HCT116 (cell line): ENCODE measurements around the gene FOXP1. TPM values are rescaled to one million over a fixed set of nuclear protein-coding genes. Genes with fewer than 3 reads are reported as not detected.

Experiments used
- ATAC-seq: fragments of 200-7000 bp; cut with Tn5 transposase; 2 replicates; pipeline ENCODE4 v1.9.1; 2020; ENCODE audit warnings: mild to moderate bottlenecking, moderate library complexity
- BruUV-seq: library from RNA; stranded (reverse); fragments of 400-500 nt; replicated peaks from 2 replicates; lab custom pipeline; 2021; lab: Mats Ljungman, UMichigan
- CTCF ChIA-PET: fragments of 300-600 bp; sonication (Branson Sonifier 250); formaldehyde crosslinking; loops from one replicate; lab custom pipeline; 2021; ENCODE audit warnings: antibody characterized with exemption; lab: Charles Lee
- POLR2A ChIA-PET: fragments of 300-600, 350-600 bp; sonication (Branson Sonifier 250); formaldehyde crosslinking; loops from one replicate; lab custom pipeline; 2021; ENCODE audit warnings: antibody characterized with exemption; lab: Charles Lee
- RAD21 ChIA-PET, 2 experiments: fragments of 300-600 bp; sonication (Branson Sonifier 250); formaldehyde crosslinking; loops; one replicate each; lab custom pipeline; 2023; ENCODE audit warnings: low total read pairs in 2 of 2; ENCODE audit not compliant: uncharacterized antibody in 2 of 2, unreplicated experiment in 2 of 2, low non-redundant PET in 1 of 2; lab: Charles Lee
- DNase-seq: peaks from one replicate; pipeline ENCODE4 v3.0.0-alpha.2; 2010; ENCODE audit warnings: low read depth, low spot score
- H2AFZ ChIP-seq: fragments of 200-600 bp; shearing (Covaris generic), sonication (generic); 2 replicates; pipeline ENCODE4 v1.6.1; 2017; ENCODE audit warnings: low read depth, mixed run types, mixed read lengths, antibody characterized with exemption, low read length; ENCODE audit not compliant: poor library complexity, severe bottlenecking
- H3K27ac ChIP-seq: 2 replicates; pipeline ENCODE4 v1.5.1; 2012; ENCODE audit warnings: low read depth, low read length
- H3K27me3 ChIP-seq: fragments of 200-600 bp; sonication (generic); 2 replicates; pipeline ENCODE4 v1.6.1; 2016; ENCODE audit warnings: mixed run types, low read length, mixed read lengths; ENCODE audit not compliant: insufficient read depth
- H3K36me3 ChIP-seq, 2 experiments: fragments of 200-500 bp in 1 of 2; fragments of 200-600 bp in 1 of 2; sonication (Bioruptor generic) in 1 of 2; sonication (generic) in 1 of 2; 2 replicates each; pipeline versions ENCODE4 v1.5.1 to v1.6.1; 2014 to 2016; ENCODE audit warnings: low read length in 2 of 2, inconsistent platforms in 1 of 2, mixed read lengths in 1 of 2, mixed run types in 1 of 2; ENCODE audit not compliant: insufficient read depth in 2 of 2, control insufficient read depth in 1 of 2
- H3K4me1 ChIP-seq, 2 experiments: fragments of 200-600 bp in 1 of 2; sonication (generic) in 1 of 2; 2 replicates each; pipeline versions ENCODE4 v1.5.1 to v1.6.1; 2012 to 2017; ENCODE audit warnings: low read length in 2 of 2, inconsistent platforms in 1 of 2, mild to moderate bottlenecking in 1 of 2, mixed read lengths in 1 of 2, mixed run types in 1 of 2, moderate library complexity in 1 of 2; ENCODE audit not compliant: insufficient read depth in 2 of 2, control insufficient read depth in 1 of 2
- H3K4me2 ChIP-seq: fragments of 200-600 bp; sonication (generic); 2 replicates; pipeline ENCODE4 v1.6.1; 2017; ENCODE audit warnings: mixed run types, low read length, mixed read lengths
- H3K4me3 ChIP-seq, 2 experiments: fragments of 200-600 bp in 1 of 2; sonication (generic) in 1 of 2; replicated peaks in 1 of 2; 2 replicates each; pipeline ENCODE4 v1.5.1; 2011 to 2016; ENCODE audit warnings: low read length in 2 of 2, control low read depth in 1 of 2, low read depth in 1 of 2, mild to moderate bottlenecking in 1 of 2, mixed read lengths in 1 of 2, mixed run types in 1 of 2
- H3K79me2 ChIP-seq: fragments of 200-600 bp; sonication (generic); 2 replicates; pipeline ENCODE4 v1.6.1; 2017; ENCODE audit warnings: mild to moderate bottlenecking, mixed run types, low read length, moderate library complexity, mixed read lengths; ENCODE audit not compliant: insufficient read depth
- H3K9ac ChIP-seq: fragments of 200-600 bp; sonication (generic); 2 replicates; pipeline ENCODE4 v1.6.1; 2016; ENCODE audit warnings: low read length, mixed read lengths
- H3K9me2 ChIP-seq: fragments of 200-600 bp; sonication (generic), shearing (Covaris generic); 2 replicates; pipeline ENCODE4 v1.6.1; 2017; ENCODE audit warnings: mixed run types, mild to moderate bottlenecking, moderate library complexity; ENCODE audit not compliant: insufficient read depth
- H3K9me3 ChIP-seq, 2 experiments: fragments of 200-500 bp in 1 of 2; fragments of 200-600 bp in 1 of 2; sonication (Bioruptor generic) in 1 of 2; sonication (generic) in 1 of 2; 2 replicates each; pipeline ENCODE4 v1.6.1; 2014 to 2017; ENCODE audit warnings: low read length in 2 of 2, mixed read lengths in 2 of 2, inconsistent platforms in 1 of 2, low read depth in 1 of 2, mild to moderate bottlenecking in 1 of 2, mixed run types in 1 of 2, moderate library complexity in 1 of 2; ENCODE audit not compliant: control insufficient read depth in 1 of 2, insufficient read depth in 1 of 2
- H4K20me1 ChIP-seq: fragments of 200-600 bp; sonication (generic), shearing (Covaris generic); 2 replicates; pipeline ENCODE4 v1.6.1; 2017; ENCODE audit warnings: mixed run types, mild to moderate bottlenecking, moderate library complexity; ENCODE audit not compliant: insufficient read depth
- CTCF ChIP-seq, 3 experiments: fragments of 200-600 bp in 1 of 3; sonication (generic) in 1 of 3; IDR thresholded peaks in 2 of 3; conservative IDR thresholded peaks in 1 of 3; 2 replicates each; pipeline ENCODE4 v1.5.1; 2012 to 2017; ENCODE audit warnings: low read depth in 2 of 3, low read length in 2 of 3, antibody characterized with exemption in 1 of 3, borderline replicate concordance in 1 of 3, control low read depth in 1 of 3, mild to moderate bottlenecking in 1 of 3, mixed read lengths in 1 of 3, mixed run types in 1 of 3, moderate library complexity in 1 of 3; ENCODE audit not compliant: insufficient read depth in 1 of 3
- FOSL1 ChIP-seq: IDR thresholded peaks from 2 replicates; pipeline ENCODE4 v1.6.1; 2012; ENCODE audit warnings: low read depth
- JUND ChIP-seq: IDR thresholded peaks from 2 replicates; pipeline ENCODE4 v1.6.1; 2012
- MAX ChIP-seq: IDR thresholded peaks from 2 replicates; pipeline ENCODE4 v1.6.1; 2012
- SP1 ChIP-seq: IDR thresholded peaks from 2 replicates; pipeline ENCODE4 v1.6.1; 2012; ENCODE audit warnings: low read depth
- ZFX ChIP-seq: fragments of 450-650 bp; IDR thresholded peaks from 2 replicates; pipeline ENCODE4 v1.6.1; 2017
- ZNF274 ChIP-seq: fragments of 200-500 bp; sonication (Bioruptor generic); IDR thresholded peaks from 2 replicates; pipeline ENCODE4 v1.6.1; 2014; ENCODE audit warnings: mild to moderate bottlenecking, low read depth, low read length, inconsistent platforms
- intact Hi-C: fragments of 100-400 bp; cut with micrococcal nuclease; formaldehyde crosslinking; loops from 2 replicates; pipeline ENCODE4 v1.10.0; 2022
- total RNA-seq: library from RNA; stranded (reverse); gene quantifications from one replicate; pipeline ENCODE4 v1.2.1, GENCODE V29; 2021; ENCODE audit not compliant: unreplicated experiment

Gene FOXP1
- total RNA-seq, 1 experiment from 2014 or later = 11.4 TPM

GRCh38 chr3:71580636-71581456, 2.7 kb downstream of the FOXP1 start:
- CTCF ChIA-PET = no interaction called here
- no peak overlapping the region for H3K9ac ChIP-seq
- no peaks in the 10 kb centered on the region for H3K79me2 ChIP-seq
- no peaks in the 10 kb centered on the region for H3K27me3 ChIP-seq
- intact Hi-C loops = loop anchor here (10.0 kb wide), 1 partner anchor 506 kb away; no protein-coding TSS in a partner anchor
- H3K9me2 ChIP-seq = no peaks in the 10 kb centered on the region
- RAD21 ChIA-PET = no interaction called here
- H3K4me1 ChIP-seq = peaks cover 0 to 6% of the 10 kb centered on the region in 2 experiments; a peak in 1 of 4 replicates
- POLR2A ChIA-PET = no interaction called here
- BruUV-seq = no TSS peak
- H3K9me3 ChIP-seq = no peaks in the 10 kb centered on the region
- no peak overlapping the region for H2AFZ ChIP-seq
- no peaks in the 10 kb centered on the region for H4K20me1 ChIP-seq
- ATAC-seq = no peak
- no peak overlapping the region for H3K4me2 ChIP-seq
- no peaks in the 10 kb centered on the region; a peak in 1 of 4 replicates for H3K36me3 ChIP-seq
- no peak for DNase-seq
- H3K27ac ChIP-seq = no peak overlapping the region
- TF ChIP-seq ZFX (no peak), ZNF274 (no peak), JUND (no peak), SP1 (no peak), FOSL1 (no peak), CTCF (IDR thresholded peaks at IDR 0.05 in 2 of 3, conservative IDR thresholded peaks at IDR 0.05 in 1 of 3; ENCODE audit: borderline replicate concordance in 1 of 3, insufficient read depth in 1 of 3, low read depth in 2 of 3, low read length in 2 of 3) (no peak), MAX (no peak)
- H3K4me3 ChIP-seq = no peak overlapping the region
